HG03159 (cell line): Measurements from ENCODE around the gene LDLRAD1.
"Not testable (repeated sequence)": the region's sequence is repeated elsewhere in the genome, so short reads cannot be mapped to it uniquely, and the experiment has no call there.

Experiments used
- ATAC-seq: cut with Tn5 transposase; IDR thresholded peaks from one replicate; pipeline ENCODE4 v1.9.1; 2021; ENCODE audit warnings: mild to moderate bottlenecking, moderate library complexity; ENCODE audit not compliant: unreplicated experiment

Gene LDLRAD1

DNA sequence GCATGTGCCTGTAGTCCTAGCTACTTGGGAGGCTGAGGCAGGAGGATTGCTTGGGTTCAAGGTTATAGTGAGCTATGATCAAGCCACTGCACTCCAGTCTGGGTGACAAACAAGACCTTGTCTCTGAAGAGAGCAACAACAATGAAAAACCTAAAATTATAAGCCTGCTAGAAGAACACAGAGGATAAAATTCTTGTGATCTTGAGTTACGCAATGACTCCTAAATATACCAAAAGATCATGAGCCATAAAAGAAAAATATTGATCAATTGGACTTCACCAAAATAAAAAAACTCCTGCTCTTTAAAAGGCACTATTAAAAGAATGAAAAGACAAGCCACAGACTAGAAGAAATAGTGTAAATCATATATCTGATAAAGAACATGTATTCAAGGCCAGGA, 22.3 kb downstream of the LDLRAD1 start:
- no peak for ATAC-seq

DNA sequence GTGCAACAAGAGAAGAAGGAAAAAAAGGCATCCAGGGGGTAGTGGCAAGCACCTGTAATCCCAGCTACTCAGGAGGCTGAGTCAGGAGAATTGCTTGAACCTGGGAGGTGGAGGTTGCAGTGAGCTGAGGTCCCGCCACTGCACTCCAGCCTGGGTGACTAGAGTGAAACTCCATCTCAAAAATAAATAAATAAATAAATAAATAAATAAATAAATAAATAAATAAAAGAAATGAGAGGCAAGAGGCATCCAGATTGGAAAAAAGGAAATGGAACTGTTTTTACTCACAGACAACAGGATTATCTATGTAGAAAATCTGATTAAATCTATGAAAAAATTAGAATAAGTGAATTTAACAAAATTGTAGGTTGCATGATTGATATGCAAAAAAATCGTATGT, 23.5 kb downstream of the LDLRAD1 start:
- not testable (repeated sequence) for ATAC-seq

DNA sequence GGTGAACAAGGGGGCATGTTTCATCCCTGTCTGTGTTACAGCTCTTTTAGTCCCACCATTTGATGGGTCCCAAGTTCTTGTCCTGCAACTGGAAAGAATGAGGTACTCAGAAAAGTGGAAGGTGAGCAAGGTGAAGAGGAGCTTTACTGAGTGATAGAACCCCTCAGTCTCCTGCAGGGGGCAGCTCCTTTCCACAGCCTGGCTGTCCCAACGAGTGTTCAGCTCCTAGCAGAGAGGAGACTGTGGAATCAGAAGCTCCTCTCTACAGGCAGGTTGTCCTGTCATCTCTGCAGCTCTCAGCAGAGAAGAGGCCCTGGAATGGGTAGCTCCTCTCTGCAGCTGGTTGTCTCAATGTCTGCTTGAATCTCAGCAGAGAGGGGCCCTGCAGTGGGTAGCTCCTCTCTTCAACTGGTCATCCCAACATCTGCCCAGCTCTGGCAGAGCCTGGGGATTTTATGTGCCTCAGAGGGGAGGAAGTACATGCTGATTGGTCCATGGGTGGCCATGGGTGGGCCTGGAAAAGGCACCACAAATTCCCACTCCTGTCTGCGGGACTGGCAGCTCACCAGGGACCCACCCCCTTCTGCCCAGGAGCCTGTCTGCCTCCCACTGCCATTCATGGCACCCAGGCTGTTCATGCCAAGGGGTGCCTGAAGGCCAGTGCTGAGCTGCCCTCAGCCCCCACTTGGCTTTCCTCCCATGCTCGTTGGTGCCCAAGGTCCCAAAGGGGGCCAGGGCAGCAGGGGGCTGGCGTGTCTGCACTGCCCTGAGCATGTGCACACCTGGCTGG, 25.7 kb downstream of the LDLRAD1 start:
- no peak for ATAC-seq

DNA sequence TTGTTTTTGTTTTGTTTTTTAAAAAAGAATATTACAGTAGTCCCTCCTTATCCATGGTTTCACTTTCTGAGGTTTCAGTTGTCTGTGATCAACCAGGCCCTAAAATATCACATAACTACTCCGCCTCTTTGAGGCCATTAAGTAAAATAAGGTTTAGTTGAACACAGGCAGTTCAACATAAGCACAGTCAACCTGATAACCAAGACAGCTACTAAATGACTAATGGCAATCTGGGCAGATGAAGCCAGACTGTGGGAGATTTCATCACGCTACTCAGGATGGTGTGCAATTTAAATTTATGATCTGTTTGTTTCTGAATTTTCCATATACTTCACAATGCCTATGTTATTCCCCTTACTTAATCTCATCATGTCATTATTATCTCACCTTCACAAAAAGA, 30.1 kb downstream of the LDLRAD1 start:
- ATAC-seq: no peak

DNA sequence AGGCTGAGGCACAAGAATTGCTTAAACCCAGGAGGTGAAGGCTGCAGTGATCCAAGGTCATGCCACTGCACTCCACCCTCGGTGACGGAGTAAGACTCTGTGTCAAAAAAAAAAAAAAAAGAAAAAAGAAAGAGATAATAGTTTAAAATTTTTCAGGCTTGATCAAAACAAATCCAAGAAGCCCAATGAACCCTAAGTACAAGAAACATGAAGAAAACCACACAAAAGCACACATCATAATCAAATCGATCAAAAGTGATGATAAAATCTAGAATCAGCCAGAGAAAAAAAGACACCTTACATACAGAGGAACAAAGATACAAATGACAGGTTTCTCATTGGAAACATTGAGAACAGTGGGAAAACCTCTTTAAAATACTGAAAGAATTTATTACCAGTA, 31.5 kb downstream of the LDLRAD1 start:
- no peak for ATAC-seq

DNA sequence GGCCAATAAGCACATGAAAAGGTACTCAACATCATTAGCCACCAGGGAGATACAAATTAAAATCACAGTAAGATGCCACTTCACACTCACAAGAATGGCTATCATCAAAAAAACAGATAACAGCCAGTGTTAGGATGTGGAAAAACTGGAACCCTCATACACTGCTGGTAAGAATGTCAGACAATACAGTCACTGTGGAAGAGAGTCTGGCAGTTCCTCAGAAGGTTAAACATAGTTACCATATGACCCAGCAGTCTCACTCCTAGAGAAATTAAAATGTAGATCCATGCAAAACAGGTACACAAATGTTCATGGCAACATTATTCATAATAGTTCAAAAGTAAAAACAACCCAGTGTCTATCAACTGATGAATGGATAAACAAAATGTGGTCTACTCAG, 33.3 kb downstream of the LDLRAD1 start:
- no peak for ATAC-seq

DNA sequence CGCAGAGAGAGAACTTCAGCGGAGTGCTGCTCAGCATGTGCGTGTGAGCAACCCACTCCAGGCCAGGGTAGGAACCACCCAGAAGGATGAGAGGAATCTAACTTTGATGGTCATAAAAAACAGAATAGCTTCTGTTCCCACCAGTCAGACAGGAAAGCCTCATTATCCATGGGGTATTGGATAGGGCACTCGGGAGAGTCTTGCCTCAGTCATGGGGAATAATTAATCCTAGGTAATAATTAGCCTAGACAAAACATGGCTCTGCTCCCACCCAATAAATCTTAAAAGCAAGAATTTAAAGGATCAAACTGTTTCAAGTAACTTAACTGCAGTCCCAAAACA, 35.3 kb downstream of the LDLRAD1 start:
- ATAC-seq: no peak

DNA sequence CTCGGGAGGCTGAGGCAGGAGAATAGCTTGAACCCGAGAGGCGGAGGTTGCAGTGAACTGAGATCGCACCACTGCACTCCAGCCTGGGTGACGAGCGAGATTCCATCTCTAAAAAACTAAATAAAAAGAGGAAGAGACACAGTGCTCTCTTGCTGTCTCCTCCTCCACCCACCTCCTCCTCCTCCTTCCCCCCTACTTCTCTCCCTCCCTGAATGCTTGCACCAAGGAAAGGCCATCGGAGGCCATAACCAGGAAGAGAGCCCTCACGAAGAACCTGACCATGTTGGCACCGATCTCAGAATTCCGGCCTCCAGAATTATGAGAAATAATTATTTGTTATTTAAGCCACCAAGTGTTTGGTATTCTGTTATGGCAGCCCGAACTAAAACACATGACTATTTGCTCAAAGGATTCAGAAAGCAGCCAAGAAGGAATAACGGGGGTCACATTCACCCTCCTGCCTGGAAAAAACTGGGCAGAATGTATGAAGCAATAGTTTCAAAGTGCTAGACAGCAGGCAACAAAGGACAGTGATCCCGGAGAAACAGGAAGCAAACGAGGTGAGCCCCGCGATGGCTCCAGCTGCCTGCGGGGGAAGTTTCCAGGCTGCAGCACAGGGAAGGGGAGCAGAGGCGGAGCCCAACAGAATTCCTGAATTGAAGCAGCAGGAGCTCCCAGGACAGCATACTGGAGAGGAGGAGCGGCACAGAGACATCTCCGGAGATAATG, 35.8 kb downstream of the LDLRAD1 start:
- no peak for ATAC-seq

DNA sequence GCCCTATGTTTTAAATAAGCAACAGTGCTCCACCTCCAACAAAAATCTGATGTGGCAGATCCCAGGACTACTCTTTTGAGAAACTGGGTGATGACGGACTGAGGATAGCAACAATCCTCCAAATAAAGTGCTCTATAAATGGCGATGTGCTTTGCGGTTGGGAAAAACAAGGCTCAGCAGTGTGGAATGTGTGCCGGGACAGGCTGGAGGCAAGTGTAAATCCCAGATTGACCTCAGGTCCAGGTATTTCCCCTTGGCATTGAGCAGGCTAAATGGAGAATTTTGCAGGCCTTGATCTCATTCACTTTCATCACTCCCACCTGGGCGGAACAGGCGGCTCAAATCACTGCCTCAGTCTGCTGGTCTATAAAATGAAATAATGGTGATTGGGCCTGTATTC, 36.8 kb downstream of the LDLRAD1 start:
- ATAC-seq: no peak

DNA sequence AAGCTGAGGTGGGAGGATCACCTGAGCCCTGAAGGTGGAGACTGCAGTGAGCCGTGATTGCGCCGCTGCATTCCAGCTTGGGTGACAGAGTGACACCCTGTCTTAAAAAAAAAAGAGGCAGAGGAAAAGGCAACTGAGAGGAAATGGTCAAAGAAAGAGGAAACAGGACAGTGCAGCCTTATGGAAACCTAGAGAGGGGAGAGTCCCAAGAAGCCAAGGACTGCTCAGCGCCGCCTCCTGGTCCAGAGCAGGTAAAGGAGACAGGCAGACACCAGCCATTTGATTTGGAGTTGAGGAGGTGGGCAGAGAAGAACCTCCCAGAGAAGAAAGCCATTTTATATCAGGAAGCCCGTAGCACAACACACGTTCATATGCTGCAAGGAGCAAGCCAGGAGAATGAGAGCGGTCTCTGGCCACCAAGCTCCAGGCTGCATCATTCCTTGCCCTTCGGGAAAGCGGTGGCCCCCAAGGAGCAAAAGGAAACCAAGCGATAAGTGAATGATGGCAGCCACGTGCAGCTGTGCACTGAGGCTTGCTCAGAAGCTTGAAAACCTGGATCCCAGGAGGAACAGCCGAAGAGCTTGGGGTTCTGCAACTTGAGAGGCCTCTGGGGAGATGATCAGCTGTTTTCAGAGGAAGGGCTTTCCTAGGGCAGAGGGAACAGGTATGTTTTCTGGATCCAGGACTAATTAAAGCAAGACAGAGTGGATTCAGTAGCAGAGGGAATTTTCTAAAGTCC, 38.1 kb downstream of the LDLRAD1 start:
- no peak for ATAC-seq

DNA sequence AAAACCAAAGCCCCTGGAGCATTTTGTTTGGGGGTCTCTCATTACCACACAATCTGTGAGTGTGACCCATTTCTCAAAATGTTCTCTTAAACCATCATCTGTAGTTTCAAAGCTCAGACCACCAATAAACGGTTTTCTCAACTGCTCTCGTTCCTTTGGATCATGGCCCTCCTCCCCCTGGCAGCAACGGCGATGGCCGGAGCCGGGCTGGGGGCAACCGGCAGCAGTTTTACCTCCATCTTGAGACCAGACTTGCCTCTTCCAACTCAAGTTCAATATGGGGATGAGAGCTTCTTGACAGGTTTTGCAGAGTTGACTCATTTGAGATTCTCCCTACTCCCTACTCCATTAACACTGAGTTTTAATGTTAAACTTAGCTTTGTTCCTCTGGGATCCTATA, 42.1 kb downstream of the LDLRAD1 start:
- no peak for ATAC-seq

DNA sequence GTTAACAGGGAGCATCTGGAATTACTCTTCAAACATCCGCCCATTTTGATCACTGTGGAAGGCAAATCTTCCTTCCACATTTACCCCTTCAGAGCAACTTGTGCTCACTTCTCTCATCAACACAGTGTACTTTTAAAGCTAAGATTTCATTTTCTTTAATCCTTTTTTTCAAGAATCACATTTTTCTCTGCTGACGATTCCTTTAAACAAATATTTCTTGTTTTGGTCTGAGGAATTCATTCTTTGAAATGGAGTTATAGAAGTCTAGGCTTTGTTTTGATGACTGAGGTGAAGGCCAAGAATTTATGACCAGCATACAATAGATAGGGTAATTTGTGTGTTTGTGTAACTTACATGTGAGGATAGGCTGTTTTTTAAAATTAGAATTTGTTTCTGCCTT, 46.3 kb downstream of the LDLRAD1 start:
- ATAC-seq: no peak

DNA sequence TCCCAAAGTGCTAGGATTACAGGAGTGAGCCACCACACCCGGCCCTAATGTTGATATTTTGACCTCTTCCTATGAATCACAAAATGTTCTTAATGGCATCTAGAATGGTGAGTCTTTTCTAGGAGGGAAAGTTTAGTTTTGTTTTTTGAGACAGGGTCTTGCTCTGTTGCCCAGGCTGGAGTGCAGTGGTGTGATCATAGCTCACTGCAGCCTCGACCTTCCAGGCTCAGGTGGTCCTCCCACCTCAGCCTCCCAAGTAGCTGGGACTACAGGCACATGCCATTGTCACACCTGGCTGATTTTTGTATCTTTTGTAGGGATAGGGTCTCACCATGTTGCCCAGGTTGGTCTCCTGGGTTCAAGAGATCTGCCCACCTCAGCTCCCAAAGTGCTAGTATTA, 48.7 kb downstream of the LDLRAD1 start:
- not testable (repeated sequence) for ATAC-seq

DNA sequence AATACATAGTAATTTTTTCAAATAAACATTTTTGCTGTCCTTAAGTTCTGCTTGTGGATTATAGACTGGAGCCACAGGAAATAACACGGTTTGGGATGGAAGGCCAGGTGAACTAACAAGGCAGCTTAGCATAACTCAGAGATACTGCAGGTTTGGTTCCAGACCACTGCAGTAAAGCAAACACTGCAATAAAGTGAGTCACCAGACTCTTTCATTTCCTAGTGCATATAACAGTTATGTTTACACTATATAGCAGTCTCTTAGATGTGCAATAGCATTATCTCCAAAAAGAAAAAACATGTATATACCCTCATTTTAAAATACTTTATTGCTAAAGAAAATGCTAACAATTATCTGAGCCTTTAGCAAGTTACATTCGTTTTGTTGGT, 49.9 kb downstream of the LDLRAD1 start:
- no peak for ATAC-seq

DNA sequence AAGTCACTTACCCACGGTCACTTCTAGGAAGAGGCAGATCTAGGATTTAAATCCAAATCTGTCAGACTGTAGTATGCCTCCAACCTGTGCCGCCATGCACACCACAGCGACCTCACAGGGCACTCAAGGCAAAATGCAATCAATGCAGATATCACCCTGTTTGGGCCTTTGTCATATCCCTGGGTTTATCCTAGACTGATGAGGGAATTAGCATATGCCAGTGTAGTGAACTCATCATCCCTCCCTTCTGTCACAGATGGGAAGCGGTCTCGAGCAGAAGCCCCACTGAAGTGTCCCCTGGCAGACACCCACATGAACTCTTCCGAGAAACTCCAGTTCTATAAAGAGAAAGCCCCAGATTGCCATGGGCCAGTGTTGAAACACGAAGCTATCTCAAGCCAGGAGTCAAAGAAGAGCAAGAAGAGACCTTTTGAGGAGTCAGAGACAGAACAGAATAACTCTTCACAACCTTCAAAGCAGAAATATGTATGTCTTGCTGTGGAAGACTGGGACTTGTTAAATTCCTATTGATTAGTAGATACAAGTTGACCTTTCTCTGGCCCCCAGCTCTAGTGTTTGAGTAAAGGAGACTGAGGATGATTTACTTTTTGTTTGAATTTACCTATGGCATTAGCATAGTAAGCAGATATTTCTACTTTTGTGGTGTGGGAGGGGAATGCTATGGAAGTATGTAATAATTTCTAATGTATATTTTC, 50.4 kb downstream of the LDLRAD1 start:
- ATAC-seq: no peak

DNA sequence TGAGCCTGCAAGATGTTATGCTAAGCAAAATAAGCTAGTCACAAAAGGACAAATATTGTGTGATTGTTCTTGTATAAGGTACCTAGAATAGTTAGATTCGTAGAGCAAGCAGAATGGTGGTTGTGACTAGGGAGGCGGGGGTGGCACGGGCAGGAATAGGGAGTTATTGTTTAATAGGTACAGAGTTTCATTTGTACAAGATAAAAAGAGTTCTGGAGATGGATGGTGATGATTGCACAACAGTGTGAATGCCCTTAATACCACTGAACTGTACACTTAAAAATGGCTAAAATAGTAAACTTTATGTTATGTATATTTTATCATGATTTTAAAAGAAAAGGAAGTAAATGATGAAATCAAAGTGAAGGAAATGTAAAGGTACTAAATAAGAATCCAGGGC, 51.2 kb downstream of the LDLRAD1 start:
- ATAC-seq: no peak

DNA sequence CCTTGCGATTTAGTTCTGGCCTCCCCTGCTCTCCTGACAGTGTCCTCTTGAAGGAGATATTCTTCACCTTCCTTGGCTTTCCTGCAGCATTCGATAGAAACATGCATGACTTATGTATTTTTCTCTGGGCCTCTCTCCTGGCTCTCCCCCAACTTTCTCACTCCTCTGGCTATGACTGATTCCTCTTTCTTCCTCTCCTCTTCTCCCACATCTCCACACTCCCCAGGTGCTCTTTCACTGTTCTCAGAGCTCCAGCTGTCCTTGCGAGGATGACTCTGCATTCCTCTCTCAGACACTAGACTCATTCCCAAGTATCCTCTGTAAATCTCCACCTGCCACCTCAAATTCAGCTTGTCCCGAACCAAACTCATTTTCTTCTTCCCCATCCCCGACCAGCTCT, 53.9 kb downstream of the LDLRAD1 start:
- no peak for ATAC-seq

DNA sequence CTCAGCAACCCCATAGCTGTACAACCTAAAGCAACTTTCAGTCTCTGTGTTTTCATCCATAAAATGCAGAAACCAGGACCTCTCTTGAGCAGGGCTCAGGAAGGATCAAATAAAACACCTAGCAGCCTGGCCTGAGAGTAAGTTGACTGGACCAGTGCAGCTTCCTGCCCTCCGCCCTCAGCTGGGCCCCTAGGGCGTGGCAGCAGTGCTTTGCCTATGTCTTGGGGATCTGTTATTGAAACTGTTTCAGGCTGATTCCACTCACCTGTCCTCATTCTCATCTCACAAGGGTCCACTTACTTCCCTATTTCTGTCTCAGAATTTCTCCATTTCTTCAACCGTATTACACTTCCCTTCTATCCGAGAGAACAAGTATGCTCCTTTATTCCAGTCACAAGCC, 54.5 kb downstream of the LDLRAD1 start:
- no peak for ATAC-seq

DNA sequence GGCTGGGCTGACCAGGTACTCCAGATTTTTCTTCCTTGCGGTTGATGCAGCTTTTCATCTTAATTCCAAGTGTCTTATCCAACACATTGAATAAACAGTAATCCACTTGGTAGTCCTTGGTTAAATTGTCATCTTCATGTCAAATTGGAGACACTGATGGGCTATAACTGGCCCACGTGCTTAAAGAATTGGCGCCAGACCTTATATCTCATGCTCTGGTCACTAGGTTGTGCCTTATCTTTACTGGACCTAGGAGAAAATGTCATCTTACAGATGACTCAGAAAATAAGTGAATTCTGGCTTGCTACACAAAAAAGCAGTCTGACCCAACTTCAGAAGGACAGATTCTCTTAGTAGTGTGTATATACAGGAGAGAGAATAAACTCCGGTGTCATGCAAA, 55.6 kb downstream of the LDLRAD1 start:
- ATAC-seq: no peak

DNA sequence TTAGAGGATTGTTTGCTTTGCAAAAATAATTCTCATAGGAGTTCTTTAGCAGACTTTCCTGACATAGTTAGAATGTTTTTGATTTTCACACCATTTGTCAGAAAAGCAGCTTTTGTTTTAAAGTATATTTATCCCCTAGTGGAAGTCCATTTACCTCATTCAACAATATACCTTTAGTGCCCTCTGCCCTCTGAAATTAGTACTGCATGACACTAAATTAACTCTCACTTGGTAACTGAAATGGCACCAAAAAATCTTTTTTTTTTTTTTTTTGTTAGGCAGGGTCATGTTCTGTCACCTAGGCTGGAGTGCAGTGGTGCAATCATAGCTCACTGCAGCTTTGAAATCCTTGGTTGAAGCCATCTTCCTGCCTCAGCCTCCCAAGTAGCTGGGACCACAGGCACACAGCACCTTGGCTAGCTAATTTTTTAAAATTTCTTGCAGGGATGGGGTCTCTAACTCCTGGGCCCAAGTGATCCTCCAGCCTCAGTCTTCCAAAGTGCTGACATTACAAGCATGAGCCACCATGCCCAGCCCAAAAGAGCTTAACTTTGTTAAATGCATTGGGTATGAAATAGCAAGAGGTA, 58.2 kb downstream of the LDLRAD1 start:
- no peak for ATAC-seq
